GM10266 (cell line): ENCODE measurements around the gene BRWD1.

Experiments
- DNase-seq: peaks from one replicate; pipeline ENCODE4 v3.0.0; 2012; ENCODE audit errors: extremely low spot score
- CTCF ChIP-seq: IDR thresholded peaks from 2 replicates; pipeline ENCODE4 v1.5.1; 2012; ENCODE audit warnings: mild to moderate bottlenecking, low read depth; ENCODE audit not compliant: control insufficient read depth, insufficient read depth; ENCODE audit errors: missing control alignments

BRWD1 gene

GRCh38 chr21:39318091-39318959, 4.9 kb upstream of the BRWD1 start:
- DNase-seq = no peak
- TF ChIP-seq CTCF = no peak

- DNase-seq = no peak
- no peak for TF ChIP-seq CTCF
These were observed 4.0 kb upstream of the BRWD1 start for GRCh38 chr21:39317134-39318090.

- TF ChIP-seq CTCF = no peak
- DNase-seq = no peak
These were observed 3.3 kb upstream of the BRWD1 start for GRCh38 chr21:39316729-39317128.

GRCh38 chr21:39315603-39316445, 2.4 kb upstream of the BRWD1 start:
- TF ChIP-seq CTCF = no peak
- DNase-seq = no peak

- DNase-seq = peak; percentile 47
- TF ChIP-seq CTCF = no peak
These were observed 953 bp upstream of the BRWD1 start for GRCh38 chr21:39314143-39315027.

- no peak for TF ChIP-seq CTCF
- peak; percentile 50 for DNase-seq
These were observed 326 bp downstream of the BRWD1 start for GRCh38 chr21:39313042-39313570.
